Body of pancreas (tissue), 4 donors: Measurements from ENCODE around the gene CST7. TPM values are rescaled to one million over a fixed set of nuclear protein-coding genes. Genes with fewer than 3 reads are reported as not detected.

ENCODE experiments used
- ATAC-seq: fragments of 150-250 bp; one replicate; pipeline ENCODE4 v1.9.1; 2016
- DNase-seq, 4 donors: peaks; one replicate each; pipeline ENCODE4 v3.0.0-alpha.2; 2019
- H3K27ac ChIP-seq, 4 donors: fragments of 200-600 bp; sonication (generic); 1 replicate in 3 of 4; 2 replicates in 1 of 4; pipeline versions ENCODE4 v1.5.1 to v1.6.1; 2016 to 2019; ENCODE audit warnings: mild to moderate bottlenecking in 1 of 4, mixed read lengths in 1 of 4, moderate library complexity in 1 of 4
- H3K27me3 ChIP-seq, 2 donors: fragments of 200-600 bp; sonication (generic); one replicate each; pipeline ENCODE4 v1.6.0; 2016; ENCODE audit warnings: mild to moderate bottlenecking in 1 of 2
- H3K36me3 ChIP-seq, 2 donors: fragments of 200-600 bp; sonication (generic); replicated peaks in 1 of 2; 2 replicates each; pipeline ENCODE4 v1.5.1; 2016; ENCODE audit warnings: low read depth in 2 of 2; ENCODE audit not compliant: insufficient read depth in 1 of 2
- H3K4me1 ChIP-seq: fragments of 200-600 bp; sonication (generic); one replicate; pipeline ENCODE4 v1.6.0; 2016
- H3K4me3 ChIP-seq, 2 donors: fragments of 200-600 bp; sonication (generic); 1 replicate in 1 of 2; 2 replicates in 1 of 2; pipeline ENCODE4 v1.5.1; 2016 to 2019
- H3K9me3 ChIP-seq, 3 donors: fragments of 200-600 bp; sonication (generic); 1 replicate in 2 of 3; 2 replicates in 1 of 3; pipeline ENCODE4 v1.5.1; 2016
- CTCF ChIP-seq, 7 experiments: fragments of 450-650 bp in 4 of 7; fragments of 200-600 bp in 3 of 7; sonication (generic) in 3 of 7; IDR thresholded peaks; one replicate each; pipeline ENCODE4 v1.5.1; 2016 to 2019; ENCODE audit warnings: antibody characterized with exemption in 7 of 7
- POLR2A ChIP-seq, 3 donors: fragments of 450-650 bp; IDR thresholded peaks; one replicate each; pipeline ENCODE4 v1.6.1; 2016; ENCODE audit warnings: antibody characterized with exemption in 3 of 3, mild to moderate bottlenecking in 2 of 3
- WGBS, 2 donors: methylation state at CpG; one replicate each; pipeline ENCODE4 v1.1.5; 2017; 5-methylcytosine and 5-hydroxymethylcytosine counted together
- intact Hi-C: fragments of 100-400 bp; cut with DNase I; formaldehyde crosslinking; loops from one replicate; pipeline ENCODE4 v1.15.1; 2023
- total RNA-seq, 2 donors: library from RNA; depleted of rRNA; stranded (reverse); fragments of >200 nt; gene quantifications; one replicate each; pipeline ENCODE4 v1.1.0, GENCODE V29; 2016

The CST7 gene
- total RNA-seq, 2 donors from 2014 or later = 1.8 to 4.0 TPM

- Histone ChIP-seq H3K9me3 (no peaks in the 10 kb centered on the region), H3K27me3 (no peaks in the 10 kb centered on the region), H3K36me3 (peaks cover 0 to 38% of the 10 kb centered on the region in 2 donors), H3K4me1 (no peaks in the 10 kb centered on the region), H3K4me3 (no peak overlapping the region), H3K27ac (no peak overlapping the region)
- WGBS, 2 donors = 80 to 82% methylated on average over 5 of the region's 5 CpGs
- TF ChIP-seq CTCF (IDR thresholded peaks at IDR 0.05) (no peak), POLR2A (IDR thresholded peaks at IDR 0.05) (no peak)
- intact Hi-C loops = no loop called here
- DNase-seq (no peak), ATAC-seq (no peak)
These were observed 19.3 kb downstream of the CST7 start for GRCh38 chr20:24968278-24968800.

GRCh38 chr20:24969186-24970029 lies 20.3 kb downstream of the CST7 start:
- no peak overlapping the region for H3K27ac ChIP-seq
- intact Hi-C loops = no loop called here
- ATAC-seq (no peak), DNase-seq (no peak)
- no peaks in the 10 kb centered on the region for H3K4me1 ChIP-seq
- H3K4me3 ChIP-seq = no peak overlapping the region
- no peaks in the 10 kb centered on the region for H3K9me3 ChIP-seq
- TF ChIP-seq POLR2A (IDR thresholded peaks at IDR 0.05) = no peak
- TF ChIP-seq CTCF (IDR thresholded peaks at IDR 0.05) = no peak
- WGBS, 2 donors = 91 to 94% methylated on average over 19 of the region's 19 CpGs
- peaks cover 0 to 32% of the 10 kb centered on the region in 2 donors for H3K36me3 ChIP-seq
- no peaks in the 10 kb centered on the region for H3K27me3 ChIP-seq

- TF ChIP-seq CTCF (IDR thresholded peaks at IDR 0.05) (no peak), POLR2A (IDR thresholded peaks at IDR 0.05) (no peak)
- Histone ChIP-seq H3K4me3 (no peak overlapping the region), H3K9me3 (no peaks in the 10 kb centered on the region), H3K27ac (no peak overlapping the region), H3K4me1 (no peaks in the 10 kb centered on the region), H3K36me3 (peaks cover 0 to 32% of the 10 kb centered on the region in 2 donors), H3K27me3 (no peaks in the 10 kb centered on the region)
- ATAC-seq (no peak), DNase-seq (no peak)
- 81 to 97% methylated on average over 5 of the region's 5 CpGs for WGBS, 2 donors
- intact Hi-C loops = no loop called here
These were observed 21.0 kb downstream of the CST7 start for GRCh38 chr20:24970030-24970553.

- DNase-seq (no peak), ATAC-seq (no peak)
- TF ChIP-seq CTCF (IDR thresholded peaks at IDR 0.05) (no peak), POLR2A (IDR thresholded peaks at IDR 0.05) (no peak)
- Histone ChIP-seq H3K4me3 (no peak overlapping the region), H3K36me3 (peaks cover 0 to 29% of the 10 kb centered on the region in 2 donors), H3K27me3 (no peaks in the 10 kb centered on the region), H3K9me3 (no peaks in the 10 kb centered on the region), H3K27ac (no peak overlapping the region), H3K4me1 (no peaks in the 10 kb centered on the region)
- 87 to 95% methylated on average over 8 of the region's 8 CpGs for WGBS, 2 donors
- intact Hi-C loops = no loop called here
These were observed 21.7 kb downstream of the CST7 start for GRCh38 chr20:24970754-24971153.
